Liver (tissue), 3 donors: Measurements from ENCODE around the gene RASEF.

Experiments
- RXRA ChIP-seq, 2 donors: IDR thresholded peaks; 2 replicates each; pipeline ENCODE4 v1.6.1; 2017 to 2018; ENCODE audit warnings: antibody characterized with exemption in 2 of 2, mild to moderate bottlenecking in 1 of 2
- SP1 ChIP-seq: IDR thresholded peaks from 2 replicates; pipeline ENCODE4 v1.6.1; 2018; ENCODE audit warnings: antibody characterized with exemption, mild to moderate bottlenecking
- TF ChIP-seq, protein P1 (sequence below): IDR thresholded peaks from 2 replicates; pipeline ENCODE4 v1.6.1; 2016; ENCODE audit warnings: antibody characterized with exemption
- TF ChIP-seq, protein P2 (sequence below): fragments of 150-350 bp; IDR thresholded peaks from 2 replicates; pipeline ENCODE4 v1.5.1; 2017; ENCODE audit warnings: improper control_type of control experiment, low read depth, low read length; ENCODE audit not compliant: missing input control
- donor health status: healthy.
- donor health status: healthy.

DNA sequence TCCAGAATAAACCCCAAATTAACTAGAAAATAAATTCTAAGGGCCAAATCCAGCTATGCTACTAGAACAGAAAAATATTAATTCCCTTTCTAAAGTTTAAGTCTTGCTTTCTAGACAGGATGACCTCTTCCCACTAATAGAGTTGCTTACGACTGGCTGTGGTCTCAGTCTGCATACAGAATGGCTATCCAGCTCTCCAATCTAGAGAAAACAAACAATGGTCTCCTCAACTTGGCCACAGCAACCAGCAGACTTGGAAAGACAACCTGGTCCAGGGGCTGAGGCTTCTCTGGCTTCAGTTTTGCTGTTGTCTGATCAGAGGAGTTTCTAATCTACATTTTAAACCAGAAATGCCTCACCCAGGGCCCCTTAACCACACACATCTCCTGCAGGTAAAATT lies 28.9 kb downstream of the RASEF start:
- TF ChIP-seq, protein P1, sequence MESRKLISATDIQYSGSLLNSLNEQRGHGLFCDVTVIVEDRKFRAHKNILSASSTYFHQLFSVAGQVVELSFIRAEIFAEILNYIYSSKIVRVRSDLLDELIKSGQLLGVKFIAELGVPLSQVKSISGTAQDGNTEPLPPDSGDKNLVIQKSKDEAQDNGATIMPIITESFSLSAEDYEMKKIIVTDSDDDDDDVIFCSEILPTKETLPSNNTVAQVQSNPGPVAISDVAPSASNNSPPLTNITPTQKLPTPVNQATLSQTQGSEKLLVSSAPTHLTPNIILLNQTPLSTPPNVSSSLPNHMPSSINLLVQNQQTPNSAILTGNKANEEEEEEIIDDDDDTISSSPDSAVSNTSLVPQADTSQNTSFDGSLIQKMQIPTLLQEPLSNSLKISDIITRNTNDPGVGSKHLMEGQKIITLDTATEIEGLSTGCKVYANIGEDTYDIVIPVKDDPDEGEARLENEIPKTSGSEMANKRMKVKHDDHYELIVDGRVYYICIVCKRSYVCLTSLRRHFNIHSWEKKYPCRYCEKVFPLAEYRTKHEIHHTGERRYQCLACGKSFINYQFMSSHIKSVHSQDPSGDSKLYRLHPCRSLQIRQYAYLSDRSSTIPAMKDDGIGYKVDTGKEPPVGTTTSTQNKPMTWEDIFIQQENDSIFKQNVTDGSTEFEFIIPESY: no peak
- TF ChIP-seq, protein P2, sequence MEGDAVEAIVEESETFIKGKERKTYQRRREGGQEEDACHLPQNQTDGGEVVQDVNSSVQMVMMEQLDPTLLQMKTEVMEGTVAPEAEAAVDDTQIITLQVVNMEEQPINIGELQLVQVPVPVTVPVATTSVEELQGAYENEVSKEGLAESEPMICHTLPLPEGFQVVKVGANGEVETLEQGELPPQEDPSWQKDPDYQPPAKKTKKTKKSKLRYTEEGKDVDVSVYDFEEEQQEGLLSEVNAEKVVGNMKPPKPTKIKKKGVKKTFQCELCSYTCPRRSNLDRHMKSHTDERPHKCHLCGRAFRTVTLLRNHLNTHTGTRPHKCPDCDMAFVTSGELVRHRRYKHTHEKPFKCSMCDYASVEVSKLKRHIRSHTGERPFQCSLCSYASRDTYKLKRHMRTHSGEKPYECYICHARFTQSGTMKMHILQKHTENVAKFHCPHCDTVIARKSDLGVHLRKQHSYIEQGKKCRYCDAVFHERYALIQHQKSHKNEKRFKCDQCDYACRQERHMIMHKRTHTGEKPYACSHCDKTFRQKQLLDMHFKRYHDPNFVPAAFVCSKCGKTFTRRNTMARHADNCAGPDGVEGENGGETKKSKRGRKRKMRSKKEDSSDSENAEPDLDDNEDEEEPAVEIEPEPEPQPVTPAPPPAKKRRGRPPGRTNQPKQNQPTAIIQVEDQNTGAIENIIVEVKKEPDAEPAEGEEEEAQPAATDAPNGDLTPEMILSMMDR: no peak
- TF ChIP-seq SP1: no peak
- TF ChIP-seq RXRA (IDR thresholded peaks at IDR 0.05): no peak
